ENCODE data around the gene R3HDML. TPM values are rescaled to one million over a fixed set of nuclear protein-coding genes. Genes with fewer than 3 reads are reported as not detected.
A peak's percentile ranks its signal among the peaks of the same experiment; 100 is the strongest.

Gene R3HDML
- total and polyA plus RNA-seq, 2 of the 13 experiments (the other 11 are each of a cell fraction or from before 2014, with no cell fraction given), result not detected

DNA sequence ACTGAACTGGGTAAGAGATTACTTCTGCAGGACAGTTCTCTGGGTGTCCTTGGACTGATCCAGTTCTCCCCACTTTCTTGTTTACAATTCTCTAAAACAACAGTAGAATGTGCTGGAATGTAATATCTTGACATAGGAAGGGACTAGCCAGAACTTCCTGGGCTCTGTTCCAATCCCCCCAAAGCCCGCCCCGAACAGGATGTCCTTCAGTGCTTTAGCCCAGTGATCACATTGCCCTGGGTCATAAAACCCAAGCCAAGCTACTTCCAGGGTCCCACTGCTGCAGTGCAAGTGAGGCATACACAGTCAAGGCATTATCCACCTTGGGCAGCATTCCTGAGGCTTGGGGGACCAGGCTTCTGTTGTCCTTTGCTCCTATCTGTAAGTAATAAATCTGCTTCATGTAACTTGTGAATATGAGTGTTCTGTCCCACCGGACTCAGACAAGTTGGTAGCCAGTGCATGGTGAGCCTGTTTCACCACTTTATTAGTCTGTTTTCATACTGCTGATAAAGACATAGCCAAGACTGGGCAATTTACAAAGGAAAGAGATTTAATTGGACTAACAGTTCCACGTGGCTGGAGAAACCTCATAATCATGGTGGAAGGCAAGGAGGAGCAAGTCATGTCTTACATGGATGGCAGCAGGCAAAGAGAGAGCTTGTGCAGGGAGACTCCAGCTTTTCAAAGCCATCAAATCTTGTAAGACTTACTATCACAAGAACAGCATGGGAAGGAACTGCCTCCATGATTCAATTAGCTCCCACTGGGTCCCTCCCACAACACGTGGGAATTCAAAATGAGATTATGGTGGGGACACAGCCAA lies 49.4 kb upstream of the R3HDML start (continued):
- TF ChIP-seq EP300 (IDR thresholded peaks at IDR 0.05; ENCODE audit: low read depth in 2 of 2, low read length in 2 of 2) (0 out of 4 replicates have a peak, but pooled peaks of 1 of the 2 experiments have one; percentile 18), EP300 (CRISPR knock-in tag; IDR thresholded peaks at IDR 0.05; ENCODE audit: borderline replicate concordance) (no peak), PHF21A (CRISPR knock-in tag; IDR thresholded peaks at IDR 0.05) (peak; percentile 70; the same call in 1 of the 2 replicates), KDM3A (CRISPR knock-in tag; IDR thresholded peaks at IDR 0.05; ENCODE audit: low read depth) (0 out of 2 replicates have a peak, but pooled peaks have one; percentile 34), NR2F6 (IDR thresholded peaks at IDR 0.05) (no peak), NR2F6 (CRISPR knock-in tag; IDR thresholded peaks at IDR 0.05) (peak; percentile 26; the same call in 1 of the 2 replicates), FOXA3 (CRISPR knock-in tag; IDR thresholded peaks at IDR 0.05) (peak; percentile 78), HHEX (CRISPR knock-in tag; IDR thresholded peaks at IDR 0.05) (peak; percentile 42; the same call in 1 of the 2 replicates), BCL6 (CRISPR knock-in tag; IDR thresholded peaks at IDR 0.05) (0 out of 2 replicates have a peak, but pooled peaks have one; percentile 8), GATAD2A (CRISPR knock-in tag; IDR thresholded peaks at IDR 0.05) (peak; percentile 72), TEAD3 (CRISPR knock-in tag; optimal IDR thresholded peaks at IDR 0.05; ENCODE audit: borderline replicate concordance) (peak; percentile 97), ZMYM4 (CRISPR knock-in tag; IDR thresholded peaks at IDR 0.05) (peak; percentile 59; the same call in 1 of the 2 replicates), FOXC1 (CRISPR knock-in tag; IDR thresholded peaks at IDR 0.05; ENCODE audit: borderline replicate concordance) (0 out of 2 replicates have a peak, but pooled peaks have one; percentile 16), ZNF205 (CRISPR knock-in tag; IDR thresholded peaks at IDR 0.05) (no peak), ZNF782 (CRISPR knock-in tag; IDR thresholded peaks at IDR 0.05; ENCODE audit: borderline replicate concordance) (no peak; the same call in 1 of the 2 replicates), ETV5 (CRISPR knock-in tag; IDR thresholded peaks at IDR 0.05; ENCODE audit: borderline replicate concordance) (peak; percentile 72; the same call in 1 of the 2 replicates), NCOA2 (CRISPR knock-in tag; IDR thresholded peaks at IDR 0.05) (peak; percentile 54; the same call in 1 of the 2 replicates), HDAC1 (CRISPR knock-in tag; IDR thresholded peaks at IDR 0.05) (peak; percentile 18; the same call in 1 of the 2 replicates), RXRB (CRISPR knock-in tag; IDR thresholded peaks at IDR 0.05; ENCODE audit: borderline replicate concordance) (peak; percentile 73), SIN3A (IDR thresholded peaks at IDR 0.05; ENCODE audit: borderline replicate concordance, low read depth, low read length) (no peak), FOXK1 (CRISPR knock-in tag; IDR thresholded peaks at IDR 0.05; ENCODE audit: borderline replicate concordance, low read depth) (peak; percentile 38; the same call in 1 of the 2 replicates), ZNF282 (IDR thresholded peaks at IDR 0.05; ENCODE audit: partially characterized antibody) (no peak), FOXA1 (IDR thresholded peaks at IDR 0.05) (no peak), FOXA1 (CRISPR knock-in tag; IDR thresholded peaks at IDR 0.05) (peak; percentile 79), NFKB2 (CRISPR knock-in tag; IDR thresholded peaks at IDR 0.05; ENCODE audit: borderline replicate concordance) (no peak), SOX13 (IDR thresholded peaks at IDR 0.05) (no peak), SOX13 (CRISPR knock-in tag; conservative IDR thresholded peaks at IDR 0.05 in 1 of 2, IDR thresholded peaks at IDR 0.05 in 1 of 2) (peak in 1 of 2 experiments; percentile 67; a peak in 2 of 4 replicates)
- TF ChIP-seq, protein P1, sequence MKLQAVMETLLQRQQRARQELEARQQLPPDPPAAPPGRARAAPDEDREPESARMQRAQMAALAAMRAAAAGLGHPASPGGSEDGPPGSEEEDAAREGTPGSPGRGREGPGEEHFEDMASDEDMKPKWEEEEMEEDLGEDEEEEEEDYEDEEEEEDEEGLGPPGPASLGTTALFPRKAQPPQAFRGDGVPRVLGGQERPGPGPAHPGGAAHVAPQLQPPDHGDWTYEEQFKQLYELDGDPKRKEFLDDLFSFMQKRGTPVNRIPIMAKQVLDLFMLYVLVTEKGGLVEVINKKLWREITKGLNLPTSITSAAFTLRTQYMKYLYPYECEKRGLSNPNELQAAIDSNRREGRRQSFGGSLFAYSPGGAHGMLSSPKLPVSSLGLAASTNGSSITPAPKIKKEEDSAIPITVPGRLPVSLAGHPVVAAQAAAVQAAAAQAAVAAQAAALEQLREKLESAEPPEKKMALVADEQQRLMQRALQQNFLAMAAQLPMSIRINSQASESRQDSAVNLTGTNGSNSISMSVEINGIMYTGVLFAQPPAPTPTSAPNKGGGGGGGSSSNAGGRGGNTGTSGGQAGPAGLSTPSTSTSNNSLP (IDR thresholded peaks at IDR 0.05; ENCODE audit: low read depth, low read length), result 0 out of 2 replicates have a peak, but pooled peaks have one; percentile 42

All from HepG2 (cell line).